NCI-H2107 (cell line): ENCODE results near the gene SSBP2.
"Not testable (repeated sequence)": the region's sequence is repeated elsewhere in the genome, so short reads cannot be mapped to it uniquely, and the experiment has no call there.

Experiments used
- DNase-seq: peaks from one replicate; lab custom pipeline; 2025; lab: John Stamatoyannopoulos, UW

The SSBP2 gene

DNA sequence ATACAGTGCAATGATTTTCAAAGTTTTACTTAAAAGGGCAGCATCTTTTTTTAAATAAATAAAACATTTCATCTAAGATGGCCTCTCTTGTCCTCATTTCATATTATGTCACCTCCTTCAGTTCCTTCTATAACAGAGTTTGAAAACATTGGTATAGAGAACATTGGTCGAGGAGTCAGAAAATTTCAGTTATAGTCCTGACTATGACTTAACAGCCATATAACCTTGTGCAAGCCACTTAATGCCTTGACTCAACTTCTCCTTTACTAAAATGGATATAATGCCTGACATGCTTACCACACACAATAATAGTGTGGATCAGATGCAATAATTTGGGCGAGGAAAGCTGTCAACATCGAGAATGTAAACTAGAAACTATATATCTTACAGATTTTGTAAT lies 22.6 kb downstream of the SSBP2 start:
- no peak for DNase-seq

DNA sequence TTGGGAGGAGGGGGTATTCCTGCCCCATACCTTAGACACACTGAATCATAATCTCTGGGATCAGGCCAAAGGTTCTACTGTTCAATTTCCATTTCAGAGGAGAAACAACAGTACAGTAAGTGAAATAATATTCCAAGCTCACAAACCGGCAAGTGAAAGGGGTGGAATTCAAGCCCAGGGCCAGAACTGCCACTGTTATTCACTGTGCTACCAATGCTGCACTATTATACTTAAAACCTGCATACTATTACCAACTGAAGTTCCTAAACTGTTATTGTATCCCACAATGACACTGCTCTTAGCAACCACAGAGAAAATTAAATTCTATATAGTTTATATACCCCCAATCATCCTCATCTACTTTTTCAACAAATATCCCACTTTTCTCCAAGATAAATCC lies 24.6 kb downstream of the SSBP2 start:
- DNase-seq = no peak

GRCh38 chr5:81724571-81724970 lies 26.3 kb downstream of the SSBP2 start:
- DNase-seq = no peak

DNA sequence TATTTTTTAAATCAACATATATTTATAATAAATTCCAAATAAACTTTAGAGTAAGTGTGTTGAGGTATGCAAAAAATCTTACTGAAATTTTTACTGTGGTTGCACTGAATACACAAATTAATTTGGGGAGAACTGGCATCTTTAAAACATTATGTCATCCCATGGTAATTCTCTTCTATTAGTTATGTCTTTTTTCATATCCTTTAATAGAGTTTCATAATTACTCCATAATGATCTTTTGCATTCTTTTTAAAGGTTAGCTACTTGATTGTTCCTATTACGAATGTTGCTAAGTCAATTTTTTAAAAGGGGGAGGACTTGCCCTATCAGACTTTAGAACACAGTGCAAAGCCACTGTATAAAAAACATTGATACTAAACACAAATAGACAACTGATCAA lies 26.8 kb downstream of the SSBP2 start:
- no peak for DNase-seq

DNA sequence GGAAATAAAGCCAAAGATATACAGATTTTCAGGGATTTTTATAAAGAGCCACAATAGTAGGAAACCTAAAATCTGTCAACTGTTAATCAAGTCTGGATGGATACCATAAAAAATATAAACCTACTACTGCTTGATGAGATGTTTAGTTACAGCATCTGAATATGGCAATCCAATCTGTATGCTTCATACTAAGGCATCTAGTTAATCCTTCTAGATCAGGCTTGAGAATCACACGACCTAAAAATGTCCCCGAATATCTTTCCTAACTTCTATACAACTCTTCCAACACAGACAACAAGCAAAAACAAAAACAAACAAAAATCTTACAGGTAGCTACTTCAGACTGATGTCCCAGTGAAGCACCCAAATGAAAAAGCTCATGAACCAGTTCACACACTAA lies 29.8 kb downstream of the SSBP2 start:
- DNase-seq = no peak

GRCh38 chr5:81719743-81720345 lies 31.1 kb downstream of the SSBP2 start:
- no peak for DNase-seq

GRCh38 chr5:81718300-81718699 lies 32.6 kb downstream of the SSBP2 start:
- no peak for DNase-seq

DNA sequence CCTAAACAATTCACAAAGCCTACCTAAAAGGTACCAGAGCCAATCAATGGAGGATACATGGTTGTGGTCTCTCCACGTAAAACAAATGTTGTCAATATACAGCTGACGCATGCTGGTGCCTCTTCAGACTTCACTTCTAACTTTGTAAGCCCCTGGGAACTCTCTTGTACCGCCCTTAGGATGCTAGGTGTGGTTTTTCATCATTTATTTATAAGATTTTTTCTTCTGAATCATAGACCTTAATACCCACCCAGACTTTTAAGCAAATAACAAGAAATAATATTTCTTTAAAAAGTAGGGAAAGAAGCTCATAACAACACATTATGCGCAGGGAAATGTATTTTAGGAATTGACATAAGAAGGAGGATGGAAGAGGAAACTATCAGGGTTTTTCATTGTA lies 33.0 kb downstream of the SSBP2 start:
- DNase-seq = no peak

DNA sequence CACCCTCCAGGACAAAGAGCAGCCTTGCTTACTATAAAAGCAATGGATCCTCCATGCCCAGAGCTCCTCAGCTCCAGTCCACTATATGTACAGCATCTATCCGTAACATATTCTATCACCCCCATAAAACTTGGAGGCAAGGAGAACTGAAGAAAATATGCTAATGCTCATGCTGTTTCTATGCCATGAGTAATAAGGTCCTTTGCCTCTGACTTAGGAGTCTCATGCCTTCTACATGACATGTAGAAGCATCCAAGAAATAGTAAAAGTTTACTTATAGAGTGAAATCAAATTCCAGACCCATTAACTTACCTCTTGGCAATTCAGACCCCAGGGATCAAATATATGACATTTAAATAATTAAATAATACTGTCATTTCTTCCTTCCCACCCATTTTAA lies 33.7 kb downstream of the SSBP2 start:
- no peak for DNase-seq

DNA sequence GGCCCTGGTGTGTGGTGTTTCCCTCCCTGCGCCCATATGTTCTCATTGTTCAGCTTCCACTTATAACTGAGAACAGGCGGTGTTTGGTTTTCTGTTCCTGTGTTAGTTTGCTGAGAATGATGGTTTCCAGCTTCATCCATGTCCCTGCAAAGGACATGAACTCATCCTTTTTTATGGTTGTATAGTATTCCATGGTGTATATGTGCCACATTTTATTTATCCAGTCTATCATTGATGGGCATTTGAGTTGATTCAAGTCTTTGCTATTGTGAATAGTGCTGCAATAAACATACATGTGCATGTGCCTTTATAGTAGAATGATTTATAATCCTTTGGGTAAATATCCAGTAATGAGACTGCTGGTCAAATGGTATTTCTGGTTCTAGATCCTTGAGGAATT lies 36.8 kb downstream of the SSBP2 start:
- DNase-seq = not testable (repeated sequence)

GRCh38 chr5:81708889-81709288 lies 42.0 kb downstream of the SSBP2 start:
- DNase-seq = no peak

- DNase-seq = no peak
Measured at GRCh38 chr5:81703840-81704239, 47.1 kb downstream of the SSBP2 start.

DNA sequence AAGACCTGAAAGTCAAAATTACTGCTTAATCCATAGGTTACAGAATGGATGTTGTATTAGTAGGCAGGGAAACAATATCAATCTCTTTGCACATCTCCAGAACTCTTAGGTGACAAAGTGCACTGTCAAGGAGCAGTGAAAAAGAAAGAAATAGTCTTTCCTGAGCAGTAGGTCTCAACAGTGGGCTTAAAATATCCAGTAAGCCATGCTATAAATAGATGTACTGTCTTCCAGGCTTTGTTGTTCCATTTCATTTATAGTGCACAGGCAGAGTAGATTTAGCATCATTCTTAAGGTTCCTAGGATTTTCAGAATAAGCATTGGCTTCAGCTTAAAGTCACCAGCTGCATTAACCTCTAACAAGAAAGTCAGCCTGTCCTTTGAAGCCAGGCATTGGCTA lies 50.7 kb downstream of the SSBP2 start:
- no peak for DNase-seq

DNA sequence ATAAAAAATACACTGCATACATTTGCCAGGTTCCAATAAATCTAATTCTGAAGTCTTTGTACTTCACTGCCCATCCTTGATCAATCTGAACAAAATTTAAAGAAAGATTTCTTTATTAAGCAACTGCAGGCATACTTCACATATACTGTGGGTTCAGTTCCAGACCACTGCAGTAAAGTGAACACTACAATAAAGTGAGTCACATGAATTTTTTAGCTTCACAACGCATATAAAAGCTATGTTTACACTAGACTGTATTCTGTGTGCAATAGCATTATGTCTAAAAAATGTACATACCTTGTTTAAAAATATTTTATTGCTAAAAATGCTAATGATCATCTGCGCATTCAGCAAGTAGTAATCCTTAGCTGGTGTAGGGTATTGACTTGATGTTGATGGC lies 52.1 kb downstream of the SSBP2 start:
- no peak for DNase-seq

- no peak for DNase-seq
Measured at GRCh38 chr5:81696418-81697397, 54.2 kb downstream of the SSBP2 start.

- no peak for DNase-seq
Measured at GRCh38 chr5:81694726-81695125, 56.2 kb downstream of the SSBP2 start.

DNA sequence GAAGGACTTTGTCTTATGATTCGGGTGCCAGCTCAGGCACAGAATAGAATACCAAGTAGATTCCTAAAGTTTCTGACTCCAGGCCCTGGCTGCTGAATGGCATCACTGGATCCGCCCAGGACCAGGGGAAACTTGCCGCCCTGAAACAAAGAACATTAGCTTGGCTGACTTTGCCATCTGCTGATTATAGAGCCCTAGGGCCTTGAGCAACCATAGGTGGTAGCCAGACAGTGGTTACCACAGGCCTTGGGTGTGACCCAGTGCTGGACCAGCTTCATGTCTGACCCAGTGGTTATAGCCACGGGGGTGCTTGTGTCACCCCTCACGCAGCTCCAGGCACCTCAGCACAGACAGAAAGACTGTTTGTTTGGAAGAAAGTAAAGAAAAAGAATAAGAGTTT lies 62.7 kb downstream of the SSBP2 start:
- DNase-seq = no peak

- no peak for DNase-seq
Measured at GRCh38 chr5:81687292-81687691, 63.6 kb downstream of the SSBP2 start.

DNA sequence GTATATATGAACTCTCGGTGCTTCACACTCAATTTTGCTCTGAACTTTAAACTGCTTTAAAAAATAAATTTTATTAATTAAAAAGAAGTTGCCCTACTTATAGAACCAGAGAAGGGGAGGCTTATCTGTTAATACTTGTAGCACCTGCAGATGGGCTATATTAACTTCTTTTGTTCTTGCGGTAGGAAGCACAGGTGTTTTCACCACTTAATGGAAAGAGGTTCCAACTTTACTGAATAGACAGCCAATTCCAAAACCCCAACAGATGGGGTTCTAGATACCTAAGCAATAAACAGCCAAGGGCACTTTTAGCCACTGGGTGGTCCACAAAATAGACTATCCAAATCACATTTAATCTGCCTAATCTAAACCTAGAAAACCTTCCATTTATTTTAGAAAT lies 65.4 kb downstream of the SSBP2 start:
- DNase-seq = no peak

DNA sequence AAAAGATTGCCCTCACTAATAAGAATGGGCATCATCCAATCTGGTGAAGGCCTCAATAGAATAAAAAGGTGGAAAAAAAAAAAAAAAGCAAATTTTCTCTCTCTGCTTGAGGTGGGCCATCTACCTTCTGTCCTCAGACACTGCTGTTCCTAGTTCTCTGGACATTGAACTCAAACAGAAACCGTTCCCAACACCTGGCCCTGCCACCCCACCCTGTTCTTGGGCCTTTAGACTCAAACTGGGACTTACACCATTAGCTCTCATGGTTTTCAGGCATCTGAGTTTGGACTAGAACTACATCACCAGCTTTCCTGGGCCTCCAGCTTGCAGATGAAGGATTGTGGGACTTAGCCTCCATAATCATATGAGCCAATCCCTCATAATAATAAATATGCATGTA lies 71.0 kb downstream of the SSBP2 start:
- DNase-seq = no peak

- DNase-seq = no peak
Measured at GRCh38 chr5:81675420-81675819, 75.5 kb downstream of the SSBP2 start.

- no peak for DNase-seq
Measured at GRCh38 chr5:81665795-81666194, 85.1 kb downstream of the SSBP2 start.

GRCh38 chr5:81660624-81661023 lies 90.3 kb downstream of the SSBP2 start:
- DNase-seq = not testable (repeated sequence)

- DNase-seq = no peak
Measured at GRCh38 chr5:81657386-81657785, 93.5 kb downstream of the SSBP2 start.
